WI38 (cell line): ENCODE results near the gene TOMM6.

Source experiments
- H3K4me3 ChIP-seq: 2 replicates; pipeline ENCODE4 v1.5.1; 2011; ENCODE audit warnings: low read depth, mild to moderate bottlenecking, control low read depth, low read length
- TF ChIP-seq, protein P1 (sequence below): IDR thresholded peaks from 2 replicates; pipeline ENCODE4 v1.5.1; 2012; ENCODE audit warnings: low read depth, mild to moderate bottlenecking, control low read depth, low read length

TOMM6 gene

DNA sequence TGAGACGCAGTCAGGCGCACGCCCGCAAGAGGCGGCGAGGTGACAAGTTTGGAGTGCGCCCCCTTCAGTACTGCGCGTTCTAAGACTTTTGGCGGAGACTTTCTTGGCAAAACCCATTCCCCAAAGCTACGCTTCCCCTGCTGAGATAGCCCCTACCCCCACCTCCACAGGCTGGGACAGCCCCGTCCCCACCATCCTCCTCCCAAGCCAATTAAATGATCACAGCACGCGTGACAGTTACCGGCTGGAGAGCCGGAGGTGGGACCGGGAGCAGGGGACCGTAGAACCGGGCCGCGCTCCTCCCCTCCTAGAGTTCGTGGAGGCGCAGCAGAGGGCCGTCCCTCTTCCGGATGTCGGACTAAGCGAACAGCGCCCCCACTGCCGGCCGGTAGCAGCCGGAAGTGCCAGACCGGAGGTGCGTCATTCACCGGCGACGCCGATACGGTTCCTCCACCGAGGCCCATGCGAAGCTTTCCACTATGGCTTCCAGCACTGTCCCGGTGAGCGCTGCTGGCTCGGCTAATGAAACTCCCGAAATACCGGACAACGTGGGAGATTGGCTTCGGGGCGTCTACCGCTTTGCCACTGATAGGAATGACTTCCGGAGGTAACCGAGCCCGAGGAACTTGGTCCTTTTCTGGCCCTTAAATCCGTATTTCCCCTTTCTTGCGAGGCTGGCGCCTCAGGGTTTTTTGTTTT, at the start of gene TOMM6:
TOMM6 (plus strand) TSS at position 476 of the 699 bp plus-strand sequence; CDS start at position 480, 4 bp downstream.
- peak within 1 kb of the TSS; percentile 100 for H3K4me3 ChIP-seq
- TF ChIP-seq, protein P1, sequence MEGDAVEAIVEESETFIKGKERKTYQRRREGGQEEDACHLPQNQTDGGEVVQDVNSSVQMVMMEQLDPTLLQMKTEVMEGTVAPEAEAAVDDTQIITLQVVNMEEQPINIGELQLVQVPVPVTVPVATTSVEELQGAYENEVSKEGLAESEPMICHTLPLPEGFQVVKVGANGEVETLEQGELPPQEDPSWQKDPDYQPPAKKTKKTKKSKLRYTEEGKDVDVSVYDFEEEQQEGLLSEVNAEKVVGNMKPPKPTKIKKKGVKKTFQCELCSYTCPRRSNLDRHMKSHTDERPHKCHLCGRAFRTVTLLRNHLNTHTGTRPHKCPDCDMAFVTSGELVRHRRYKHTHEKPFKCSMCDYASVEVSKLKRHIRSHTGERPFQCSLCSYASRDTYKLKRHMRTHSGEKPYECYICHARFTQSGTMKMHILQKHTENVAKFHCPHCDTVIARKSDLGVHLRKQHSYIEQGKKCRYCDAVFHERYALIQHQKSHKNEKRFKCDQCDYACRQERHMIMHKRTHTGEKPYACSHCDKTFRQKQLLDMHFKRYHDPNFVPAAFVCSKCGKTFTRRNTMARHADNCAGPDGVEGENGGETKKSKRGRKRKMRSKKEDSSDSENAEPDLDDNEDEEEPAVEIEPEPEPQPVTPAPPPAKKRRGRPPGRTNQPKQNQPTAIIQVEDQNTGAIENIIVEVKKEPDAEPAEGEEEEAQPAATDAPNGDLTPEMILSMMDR: peak; percentile 68; the same call in 1 of the 2 replicates

DNA sequence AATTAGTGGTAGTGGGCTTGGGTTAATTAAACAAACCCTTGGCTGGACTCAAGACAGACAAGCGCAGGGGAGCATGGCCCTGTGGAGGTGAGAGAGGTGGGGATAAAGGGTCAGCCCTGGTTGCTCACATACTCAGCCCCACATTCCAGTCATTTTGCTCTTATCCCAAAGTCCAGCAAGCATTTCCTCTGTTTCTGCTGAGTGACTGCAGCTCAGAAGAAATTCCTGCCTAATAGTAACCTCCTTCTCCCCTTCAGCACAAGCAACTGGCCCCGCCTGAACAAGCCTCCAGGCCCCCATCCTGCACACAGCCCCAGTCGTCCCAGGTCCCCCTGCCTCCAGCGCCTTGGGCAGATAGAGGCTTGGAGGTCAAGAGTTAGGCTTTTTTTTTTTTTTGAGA, 48.5 kb upstream of the TOMM6 start:
- no peak overlapping the region for H3K4me3 ChIP-seq
- TF ChIP-seq, protein P1: no peak

DNA sequence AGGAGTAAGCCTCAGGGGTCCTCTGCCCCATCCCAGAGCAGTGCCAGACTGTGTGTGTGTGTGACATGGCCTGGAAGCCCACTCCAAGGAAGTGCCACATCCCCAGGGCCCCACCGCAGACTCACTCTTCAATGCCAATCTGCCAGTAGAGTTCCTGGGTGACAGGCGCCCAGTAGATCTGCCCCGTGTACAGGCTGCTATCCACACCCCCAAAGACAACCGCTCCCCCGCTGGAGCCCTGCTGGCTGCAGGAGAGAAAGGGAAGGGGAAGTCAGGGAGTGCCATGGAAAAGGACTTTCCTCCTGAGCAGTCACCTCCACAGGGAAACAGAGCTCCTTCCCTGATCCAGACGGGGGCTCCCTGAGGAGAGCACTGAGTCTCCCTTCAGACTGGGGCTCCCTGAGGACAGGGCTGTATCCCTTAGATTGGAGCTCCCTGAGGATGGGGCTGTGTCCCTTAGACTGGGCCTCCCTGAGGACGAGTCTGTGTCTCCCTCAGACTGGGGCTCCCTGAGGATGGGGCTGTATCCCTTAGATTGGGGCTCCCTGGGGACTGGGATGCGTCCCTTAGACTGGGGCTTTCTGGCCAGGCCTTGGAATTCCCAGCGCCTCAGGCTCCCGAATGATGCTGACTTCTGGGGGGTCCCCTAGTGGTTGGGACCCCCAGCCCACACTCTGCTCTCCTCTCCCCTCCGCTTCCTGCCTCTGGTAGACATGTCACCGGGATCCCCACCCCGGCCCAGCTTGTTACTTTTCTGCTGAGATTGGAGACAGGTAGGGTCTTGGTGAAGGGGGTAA, 46.9 kb upstream of the TOMM6 start:
- TF ChIP-seq, protein P1: no peak
- H3K4me3 ChIP-seq: no peak overlapping the region

DNA sequence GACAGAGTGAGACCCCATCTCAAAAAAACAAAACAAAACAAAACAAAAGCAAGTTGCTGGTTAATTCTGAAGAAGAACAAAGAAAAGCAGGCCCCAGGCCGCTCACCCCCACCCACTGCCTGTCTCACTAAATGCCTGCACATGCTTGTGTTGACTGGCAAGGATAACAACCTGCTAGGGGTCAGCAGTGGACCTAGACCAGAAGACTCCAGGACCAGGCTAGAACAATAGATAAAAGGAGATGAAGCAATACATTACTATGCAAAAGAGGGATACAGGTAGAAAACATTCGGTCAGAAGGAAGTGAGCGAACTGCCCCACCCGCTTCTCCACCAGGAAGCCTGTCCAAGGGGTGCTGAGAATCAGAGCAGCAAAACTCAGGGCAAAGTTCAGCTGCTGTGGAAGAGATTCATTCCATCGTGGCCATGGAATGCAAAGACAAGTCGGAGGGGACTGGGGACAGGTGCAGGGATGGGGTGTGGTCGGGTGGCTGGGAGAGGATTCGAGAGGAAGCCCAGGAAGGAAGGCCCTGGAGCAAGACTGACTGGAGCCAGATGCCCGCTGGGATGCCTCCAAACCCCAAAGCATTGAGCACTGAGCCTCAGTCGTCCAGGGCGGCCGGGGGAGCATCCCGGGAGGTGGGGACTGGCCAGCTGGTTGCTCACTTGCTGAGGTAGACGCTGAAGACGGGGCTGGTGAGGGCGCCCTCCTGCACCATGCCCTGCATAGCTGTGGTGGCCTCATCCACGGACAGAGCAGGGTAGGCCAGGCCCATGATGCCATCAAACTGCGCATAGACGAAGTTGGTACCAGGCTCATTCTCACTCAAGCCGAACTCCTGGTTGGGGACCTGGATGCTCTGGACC, 45.6 kb upstream of the TOMM6 start:
- TF ChIP-seq, protein P1: no peak
- H3K4me3 ChIP-seq: no peak overlapping the region

DNA sequence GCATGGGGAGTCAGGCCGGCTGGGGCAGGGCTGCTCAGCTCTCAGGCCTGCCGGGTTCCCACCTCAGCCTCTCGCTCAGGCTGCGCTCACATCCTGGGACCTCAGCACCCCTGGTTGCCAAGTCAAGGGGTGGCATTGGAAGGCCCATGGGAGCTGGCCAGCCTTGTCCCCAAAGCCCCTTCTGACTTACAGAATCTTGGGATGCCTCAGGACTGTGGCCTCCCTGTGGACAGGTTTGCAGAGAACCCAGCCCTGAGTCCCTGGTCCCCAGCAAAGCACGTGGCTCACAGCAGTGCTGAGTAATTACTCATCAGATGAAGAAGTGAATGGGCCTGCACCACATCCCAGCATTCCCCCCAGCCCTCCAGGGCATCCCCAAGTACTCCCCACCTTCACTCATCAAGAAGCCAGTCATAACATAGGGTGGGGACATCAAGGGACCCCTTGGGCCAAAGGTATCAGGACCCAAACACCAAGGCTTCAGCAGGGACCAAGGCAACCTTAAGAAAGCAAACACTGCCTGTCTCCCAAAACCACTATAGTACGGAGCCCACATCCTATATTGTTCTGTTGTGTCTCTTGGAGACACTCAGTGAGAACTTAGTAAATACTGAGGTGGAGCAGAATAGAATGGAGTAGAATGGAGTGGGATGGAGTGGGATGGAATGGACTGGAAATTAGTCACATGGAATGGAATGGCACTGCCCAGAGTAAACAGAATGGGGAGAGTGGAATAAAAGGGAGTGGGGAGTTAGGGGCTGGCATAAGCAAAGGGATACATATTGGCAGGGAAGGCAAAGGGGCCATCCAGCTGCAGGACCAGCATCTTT, 43.9 kb upstream of the TOMM6 start:
- TF ChIP-seq, protein P1: no peak
- H3K4me3 ChIP-seq: no peak overlapping the region

DNA sequence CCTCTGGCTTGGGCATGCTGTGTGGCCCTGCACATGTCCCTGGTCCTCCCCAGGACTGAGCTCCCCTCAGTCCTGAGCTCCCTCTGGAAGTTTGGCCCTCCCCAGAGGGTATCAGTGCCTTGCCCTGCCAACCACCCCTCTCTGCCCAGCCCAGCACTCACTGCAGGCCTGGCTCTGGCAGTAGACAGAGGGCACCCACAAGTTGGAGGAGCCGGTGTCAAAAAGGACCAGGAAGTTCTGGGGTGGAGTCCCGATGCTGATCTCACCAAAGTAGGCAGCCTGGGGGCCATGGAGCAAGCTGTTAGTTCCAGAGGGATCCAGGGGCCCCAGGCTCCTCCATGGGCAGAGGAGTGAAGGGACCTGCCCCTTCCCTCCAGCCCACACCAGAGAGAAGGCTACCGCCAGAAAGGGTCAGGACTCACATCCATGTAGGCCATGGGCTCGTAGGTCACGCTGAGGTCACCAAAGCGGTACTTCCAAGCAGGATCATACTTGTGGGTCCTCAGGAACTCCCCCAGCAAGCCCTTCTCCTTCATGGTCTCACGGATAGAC, 43.2 kb upstream of the TOMM6 start:
- TF ChIP-seq, protein P1: no peak
- H3K4me3 ChIP-seq: no peak overlapping the region
